ENCODE data around the gene ATP13A4. TPM values are rescaled to one million over a fixed set of nuclear protein-coding genes. Genes with fewer than 3 reads are reported as not detected.

ATP13A4 gene
- total RNA-seq, 4 donors from 2014 or later: 0.56 TPM; not detected in 3

DNA sequence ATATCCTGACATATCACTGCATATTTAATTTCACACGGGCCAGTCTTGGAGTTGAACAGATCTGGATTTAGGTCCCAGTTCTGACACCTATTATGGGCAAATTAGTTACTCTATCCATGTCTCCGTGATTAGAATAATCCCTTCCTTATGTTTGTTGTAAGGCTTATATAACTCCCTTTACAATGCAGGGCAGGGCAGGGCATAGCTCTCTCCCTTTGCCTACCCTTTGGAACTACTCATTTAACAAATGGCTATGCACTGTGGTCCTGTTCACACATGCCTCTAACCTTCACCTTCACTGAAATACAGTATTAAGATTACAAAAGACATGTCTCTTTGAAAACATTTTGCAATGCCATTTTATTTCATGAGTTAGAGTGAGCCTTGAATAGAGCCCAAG, 151.4 kb downstream of the ATP13A4 start:
- H3K4me3 ChIP-seq: no peak overlapping the region
- no peak for DNase-seq
- intact Hi-C loops (cut with DNase I; ENCODE audit: low total_unique reads): no loop called here
- in situ Hi-C loops (cut with MboI; ENCODE audit: low sequenced_read_pairs in 4 of 4): no loop called here
- no peaks in the 10 kb centered on the region for H3K4me1 ChIP-seq
- ATAC-seq: no peak
- H3K27ac ChIP-seq: no peak overlapping the region
- no peaks in the 10 kb centered on the region for H3K36me3 ChIP-seq
- no peaks in the 10 kb centered on the region for H3K9me3 ChIP-seq
- TF ChIP-seq, protein P1, sequence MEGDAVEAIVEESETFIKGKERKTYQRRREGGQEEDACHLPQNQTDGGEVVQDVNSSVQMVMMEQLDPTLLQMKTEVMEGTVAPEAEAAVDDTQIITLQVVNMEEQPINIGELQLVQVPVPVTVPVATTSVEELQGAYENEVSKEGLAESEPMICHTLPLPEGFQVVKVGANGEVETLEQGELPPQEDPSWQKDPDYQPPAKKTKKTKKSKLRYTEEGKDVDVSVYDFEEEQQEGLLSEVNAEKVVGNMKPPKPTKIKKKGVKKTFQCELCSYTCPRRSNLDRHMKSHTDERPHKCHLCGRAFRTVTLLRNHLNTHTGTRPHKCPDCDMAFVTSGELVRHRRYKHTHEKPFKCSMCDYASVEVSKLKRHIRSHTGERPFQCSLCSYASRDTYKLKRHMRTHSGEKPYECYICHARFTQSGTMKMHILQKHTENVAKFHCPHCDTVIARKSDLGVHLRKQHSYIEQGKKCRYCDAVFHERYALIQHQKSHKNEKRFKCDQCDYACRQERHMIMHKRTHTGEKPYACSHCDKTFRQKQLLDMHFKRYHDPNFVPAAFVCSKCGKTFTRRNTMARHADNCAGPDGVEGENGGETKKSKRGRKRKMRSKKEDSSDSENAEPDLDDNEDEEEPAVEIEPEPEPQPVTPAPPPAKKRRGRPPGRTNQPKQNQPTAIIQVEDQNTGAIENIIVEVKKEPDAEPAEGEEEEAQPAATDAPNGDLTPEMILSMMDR (IDR thresholded peaks at IDR 0.05 in 4 of 5, conservative IDR thresholded peaks at IDR 0.05 in 1 of 5): no peak
- TF ChIP-seq POLR2A (IDR thresholded peaks at IDR 0.05): no peak
- H3K27me3 ChIP-seq: no peaks in the 10 kb centered on the region

DNA sequence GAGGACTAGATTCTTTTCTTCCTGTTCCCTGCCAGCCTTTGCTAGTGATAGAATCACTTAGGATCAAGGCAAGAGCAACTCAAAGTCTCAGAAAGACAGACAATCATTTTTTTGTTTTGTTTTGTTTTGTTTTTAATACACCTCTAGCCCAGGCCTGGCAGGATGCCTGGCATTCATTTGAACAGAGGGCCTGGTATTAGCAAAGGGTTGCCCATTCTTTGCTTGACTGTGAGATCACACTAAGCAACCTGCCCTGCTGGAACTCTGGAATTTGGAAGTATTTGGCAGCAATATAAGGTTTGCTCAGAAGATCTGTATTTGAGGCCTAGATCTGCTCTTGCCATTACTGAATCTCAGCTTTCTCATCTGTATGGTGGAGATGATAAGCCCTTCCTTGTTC, 154.4 kb downstream of the ATP13A4 start:
- intact Hi-C loops (cut with DNase I; ENCODE audit: low total_unique reads): no loop called here
- no peak for ATAC-seq
- Histone ChIP-seq H3K9me3 (no peaks in the 10 kb centered on the region), H3K4me1 (no peaks in the 10 kb centered on the region), H3K4me3 (no peak overlapping the region), H3K27me3 (no peaks in the 10 kb centered on the region), H3K36me3 (no peaks in the 10 kb centered on the region), H3K27ac (no peak overlapping the region)
- in situ Hi-C loops (cut with MboI; ENCODE audit: low sequenced_read_pairs in 4 of 4): no loop called here
- no peak for DNase-seq
- TF ChIP-seq, protein P1 (IDR thresholded peaks at IDR 0.05 in 4 of 5, conservative IDR thresholded peaks at IDR 0.05 in 1 of 5): no peak
- no peak for TF ChIP-seq POLR2A (IDR thresholded peaks at IDR 0.05)

DNA sequence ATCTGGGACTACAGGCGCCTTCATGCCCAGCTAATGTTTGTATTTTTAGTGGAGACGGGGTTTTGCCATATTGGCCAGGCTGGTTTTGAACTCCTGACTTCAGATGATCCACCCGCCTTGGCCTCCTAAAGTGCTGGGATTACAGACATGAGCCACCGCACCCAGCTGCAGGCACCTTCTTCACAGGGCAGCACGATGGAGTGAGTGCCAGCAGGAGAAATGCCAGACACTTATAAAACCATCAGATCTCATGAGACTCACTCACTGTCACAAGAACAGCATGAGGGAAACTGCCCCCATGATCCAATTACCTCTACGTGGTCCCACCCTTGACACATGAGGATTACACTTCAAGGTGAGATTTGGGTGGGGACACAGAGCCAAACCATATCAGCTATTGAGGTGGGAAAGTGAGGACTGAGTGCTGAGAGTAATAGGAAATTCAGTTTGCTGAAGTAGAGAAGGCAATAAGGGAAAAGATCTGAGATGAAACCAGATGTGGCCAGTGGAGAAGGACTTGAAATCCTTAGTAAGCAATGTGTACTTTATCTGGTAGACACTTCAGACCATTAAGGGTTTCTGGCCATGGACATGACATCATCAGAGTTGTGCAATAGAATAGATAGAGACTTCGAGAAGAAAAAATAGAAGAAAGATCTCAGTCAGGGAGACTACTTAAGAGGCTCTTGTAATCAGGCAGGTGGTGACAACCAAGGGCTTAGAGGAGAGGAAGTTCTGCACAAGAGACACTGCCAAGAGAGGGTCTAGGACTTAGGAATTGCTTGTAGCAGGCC, 158.0 kb downstream of the ATP13A4 start:
- no peak for TF ChIP-seq POLR2A (IDR thresholded peaks at IDR 0.05)
- TF ChIP-seq, protein P1 (IDR thresholded peaks at IDR 0.05 in 4 of 5, conservative IDR thresholded peaks at IDR 0.05 in 1 of 5): no peak
- intact Hi-C loops (cut with DNase I; ENCODE audit: low total_unique reads) (no loop called here), in situ Hi-C loops (cut with MboI; ENCODE audit: low sequenced_read_pairs in 4 of 4) (no loop called here)
- Histone ChIP-seq H3K27me3 (no peaks in the 10 kb centered on the region), H3K4me3 (no peak overlapping the region), H3K4me1 (no peaks in the 10 kb centered on the region), H3K27ac (no peak overlapping the region), H3K36me3 (no peaks in the 10 kb centered on the region), H3K9me3 (no peaks in the 10 kb centered on the region)
- no peak for ATAC-seq
- DNase-seq: no peak

DNA sequence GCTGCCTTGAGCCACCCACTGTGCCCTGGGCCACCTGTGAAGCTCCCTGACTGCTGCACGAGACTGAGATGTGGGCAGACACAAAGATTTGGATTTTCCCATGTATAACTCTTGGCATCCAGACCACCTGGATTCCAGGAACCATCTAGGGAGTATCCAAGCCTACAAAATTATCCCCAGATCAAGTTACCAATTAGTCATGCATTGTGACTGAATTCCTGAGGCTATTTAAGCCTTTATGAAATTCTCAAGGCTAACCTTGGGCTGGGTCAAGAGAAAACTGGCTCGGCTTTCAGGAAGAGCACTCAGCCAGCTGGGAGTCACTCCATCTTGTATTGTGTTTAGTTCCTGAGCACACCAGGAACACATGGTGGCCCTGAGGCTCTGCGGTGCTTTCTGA, 162.8 kb downstream of the ATP13A4 start:
- Histone ChIP-seq H3K4me3 (no peak overlapping the region), H3K9me3 (no peaks in the 10 kb centered on the region), H3K27ac (no peak overlapping the region), H3K36me3 (no peaks in the 10 kb centered on the region), H3K4me1 (no peaks in the 10 kb centered on the region), H3K27me3 (no peaks in the 10 kb centered on the region)
- DNase-seq: no peak
- no peak for ATAC-seq
- intact Hi-C loops (cut with DNase I; ENCODE audit: low total_unique reads) (no loop called here), in situ Hi-C loops (cut with MboI; ENCODE audit: low sequenced_read_pairs in 4 of 4) (no loop called here)
- TF ChIP-seq POLR2A (IDR thresholded peaks at IDR 0.05): no peak
- TF ChIP-seq, protein P1 (IDR thresholded peaks at IDR 0.05 in 4 of 5, conservative IDR thresholded peaks at IDR 0.05 in 1 of 5): no peak

DNA sequence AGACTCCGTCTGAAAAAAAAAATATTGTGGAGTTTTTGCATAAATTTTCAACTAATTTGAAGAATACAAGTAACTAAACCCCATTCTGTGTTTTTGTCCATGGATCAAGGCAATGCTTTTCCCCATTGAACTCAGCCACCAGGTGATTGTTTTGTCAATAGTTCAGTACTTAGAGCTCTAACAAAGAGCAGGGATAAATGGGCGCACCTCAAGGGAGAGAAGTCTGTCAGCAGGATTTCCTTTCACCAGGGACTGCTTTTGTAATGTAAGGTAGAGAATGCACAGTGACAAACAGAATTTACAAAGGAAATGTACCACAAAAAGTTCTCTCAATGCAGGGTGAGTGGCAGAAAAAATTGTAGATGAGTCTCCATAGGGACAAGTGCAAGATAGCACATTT, 165.4 kb downstream of the ATP13A4 start:
- intact Hi-C loops (cut with DNase I; ENCODE audit: low total_unique reads) (no loop called here), in situ Hi-C loops (cut with MboI; ENCODE audit: low sequenced_read_pairs in 4 of 4) (no loop called here)
- Histone ChIP-seq H3K4me1 (no peaks in the 10 kb centered on the region), H3K9me3 (no peaks in the 10 kb centered on the region), H3K27me3 (no peaks in the 10 kb centered on the region), H3K4me3 (no peak overlapping the region), H3K36me3 (no peaks in the 10 kb centered on the region), H3K27ac (no peak overlapping the region)
- TF ChIP-seq POLR2A (IDR thresholded peaks at IDR 0.05): no peak
- TF ChIP-seq, protein P1 (IDR thresholded peaks at IDR 0.05 in 4 of 5, conservative IDR thresholded peaks at IDR 0.05 in 1 of 5): no peak
- no peak for DNase-seq
- ATAC-seq: no peak

All from gastrocnemius medialis (tissue), 4 donors.